Muscle layer of colon (tissue), 2 donors: Measurements from ENCODE around the gene DYDC2.
A peak's percentile ranks its signal among the peaks of the same experiment; 100 is the strongest.

Experiments
- H3K27ac ChIP-seq: one replicate; pipeline ENCODE4 v1.7.0; 2013; ENCODE audit warnings: low read depth, mild to moderate bottlenecking, low read length, moderate library complexity
- H3K27me3 ChIP-seq, 2 donors: one replicate each; pipeline ENCODE4 v1.7.0; 2013; ENCODE audit warnings: low read length in 2 of 2, mild to moderate bottlenecking in 2 of 2; ENCODE audit not compliant: insufficient read depth in 2 of 2, control insufficient read depth in 1 of 2
- H3K36me3 ChIP-seq: one replicate; pipeline ENCODE4 v1.7.0; 2013; ENCODE audit warnings: mild to moderate bottlenecking, low read length; ENCODE audit not compliant: insufficient read depth
- H3K4me1 ChIP-seq: one replicate; pipeline ENCODE4 v1.7.0; 2013; ENCODE audit warnings: mild to moderate bottlenecking, low read length; ENCODE audit not compliant: insufficient read depth
- H3K4me3 ChIP-seq, 2 donors: one replicate each; pipeline ENCODE4 v1.7.0; 2013; ENCODE audit warnings: low read length in 2 of 2, low read depth in 1 of 2, mild to moderate bottlenecking in 1 of 2, moderate library complexity in 1 of 2
- H3K9ac ChIP-seq: one replicate; pipeline ENCODE4 v1.7.0; 2013; ENCODE audit warnings: low read length
- H3K9me3 ChIP-seq: one replicate; pipeline ENCODE4 v1.7.0; 2013; ENCODE audit warnings: mild to moderate bottlenecking, low read length
- donor health status: abdominal sarcoma.
- donor health status: Adenocarcinoma of cecum.

DYDC2 gene

GRCh38 chr10:80356563-80356988 lies at the start of gene DYDC2, which contains the start of gene DYDC1:
Gene DYDC2 (plus strand): TSS chr10:80356781. CDS start chr10:80362444, 5,663 bp downstream.
Gene DYDC1 (minus strand): TSS chr10:80356755. CDS start chr10:80352601, 4,154 bp downstream.
- Histone ChIP-seq H3K4me3 (peak within 1 kb of the TSS; percentile 39 to 43), H3K9ac (no peak within 1 kb of the TSS)

GRCh38 chr10:80313523-80313922 lies 43.1 kb upstream of the DYDC2 start:
- Histone ChIP-seq H3K9me3 (no peaks in the 10 kb centered on the region), H3K4me3 (no peak overlapping the region), H3K9ac (no peak overlapping the region), H3K4me1 (no peaks in the 10 kb centered on the region), H3K27me3 (no peaks in the 10 kb centered on the region), H3K27ac (no peak overlapping the region), H3K36me3 (no peaks in the 10 kb centered on the region)

More at GRCh38 chr10:80356563-80356988, at the start of gene DYDC2, which contains the start of gene DYDC1:
- Histone ChIP-seq H3K9me3 (no peaks in the 10 kb centered on the region), H3K4me1 (no peaks in the 10 kb centered on the region), H3K27me3 (peaks cover 6 to 28% of the 10 kb centered on the region in 2 donors), H3K36me3 (no peaks in the 10 kb centered on the region), H3K27ac (no peak within 1 kb of the TSS)

GRCh38 chr10:80315391-80315790 lies 41.2 kb upstream of the DYDC2 start:
- Histone ChIP-seq H3K36me3 (no peaks in the 10 kb centered on the region), H3K27ac (no peak overlapping the region), H3K27me3 (no peaks in the 10 kb centered on the region), H3K4me3 (no peak overlapping the region), H3K9ac (no peak overlapping the region), H3K4me1 (no peaks in the 10 kb centered on the region), H3K9me3 (no peaks in the 10 kb centered on the region)

- Histone ChIP-seq H3K27me3 (no peaks in the 10 kb centered on the region), H3K36me3 (no peaks in the 10 kb centered on the region), H3K4me3 (no peak overlapping the region), H3K27ac (no peak overlapping the region), H3K4me1 (no peaks in the 10 kb centered on the region), H3K9me3 (no peaks in the 10 kb centered on the region), H3K9ac (no peak overlapping the region)
These were observed 37.8 kb upstream of the DYDC2 start for GRCh38 chr10:80318742-80319141.

- Histone ChIP-seq H3K27me3 (no peaks in the 10 kb centered on the region), H3K9ac (no peak overlapping the region), H3K4me3 (no peak overlapping the region), H3K9me3 (no peaks in the 10 kb centered on the region), H3K27ac (no peak overlapping the region), H3K36me3 (no peaks in the 10 kb centered on the region), H3K4me1 (no peaks in the 10 kb centered on the region)
These were observed 37.3 kb upstream of the DYDC2 start for GRCh38 chr10:80319318-80319717.

- no peaks in the 10 kb centered on the region for H3K4me1 ChIP-seq
- H3K36me3 ChIP-seq, result no peaks in the 10 kb centered on the region
- no peak overlapping the region for H3K4me3 ChIP-seq
- H3K27ac ChIP-seq, result no peak overlapping the region
- H3K9ac ChIP-seq, result no peak overlapping the region
- H3K9me3 ChIP-seq, result no peaks in the 10 kb centered on the region
- H3K27me3 ChIP-seq, result no peaks in the 10 kb centered on the region
These were observed 36.8 kb upstream of the DYDC2 start for GRCh38 chr10:80319725-80320290.

- no peaks in the 10 kb centered on the region for H3K4me1 ChIP-seq
These were observed 36.2 kb upstream of the DYDC2 start for GRCh38 chr10:80320377-80320776.

GRCh38 chr10:80321183-80321582 lies 35.4 kb upstream of the DYDC2 start:
- Histone ChIP-seq H3K9ac (no peak overlapping the region), H3K4me3 (no peak overlapping the region), H3K4me1 (no peaks in the 10 kb centered on the region), H3K27ac (no peak overlapping the region), H3K36me3 (no peaks in the 10 kb centered on the region), H3K9me3 (no peaks in the 10 kb centered on the region), H3K27me3 (no peaks in the 10 kb centered on the region)

More at GRCh38 chr10:80320377-80320776, 36.2 kb upstream of the DYDC2 start:
- H3K36me3 ChIP-seq, result no peaks in the 10 kb centered on the region
- no peak overlapping the region for H3K9ac ChIP-seq
- H3K27me3 ChIP-seq, result no peaks in the 10 kb centered on the region
- H3K9me3 ChIP-seq, result no peaks in the 10 kb centered on the region
- H3K4me3 ChIP-seq, result no peak overlapping the region
- no peak overlapping the region for H3K27ac ChIP-seq

GRCh38 chr10:80322158-80322557 lies 34.4 kb upstream of the DYDC2 start:
- no peak overlapping the region for H3K4me3 ChIP-seq
- no peaks in the 10 kb centered on the region for H3K36me3 ChIP-seq

GRCh38 chr10:80322711-80323110 lies 33.9 kb upstream of the DYDC2 start:
- H3K36me3 ChIP-seq, result no peaks in the 10 kb centered on the region
- no peaks in the 10 kb centered on the region for H3K27me3 ChIP-seq
- no peak overlapping the region for H3K9ac ChIP-seq
- H3K4me3 ChIP-seq, result no peak overlapping the region
- no peak overlapping the region for H3K27ac ChIP-seq
- no peaks in the 10 kb centered on the region for H3K9me3 ChIP-seq
- no peaks in the 10 kb centered on the region for H3K4me1 ChIP-seq

More at GRCh38 chr10:80322158-80322557, 34.4 kb upstream of the DYDC2 start:
- Histone ChIP-seq H3K4me1 (no peaks in the 10 kb centered on the region), H3K9ac (no peak overlapping the region), H3K27ac (no peak overlapping the region), H3K9me3 (no peaks in the 10 kb centered on the region), H3K27me3 (no peaks in the 10 kb centered on the region)

GRCh38 chr10:80323311-80323710 lies 33.3 kb upstream of the DYDC2 start:
- Histone ChIP-seq H3K27ac (no peak overlapping the region), H3K4me1 (no peaks in the 10 kb centered on the region)

GRCh38 chr10:80324086-80324485 lies 32.5 kb upstream of the DYDC2 start:
- Histone ChIP-seq H3K27me3 (no peaks in the 10 kb centered on the region), H3K9me3 (no peaks in the 10 kb centered on the region), H3K9ac (no peak overlapping the region), H3K27ac (no peak overlapping the region), H3K4me3 (no peak overlapping the region), H3K36me3 (no peaks in the 10 kb centered on the region), H3K4me1 (no peaks in the 10 kb centered on the region)

More at GRCh38 chr10:80323311-80323710, 33.3 kb upstream of the DYDC2 start:
- no peaks in the 10 kb centered on the region for H3K9me3 ChIP-seq
- H3K36me3 ChIP-seq, result no peaks in the 10 kb centered on the region
- H3K27me3 ChIP-seq, result no peaks in the 10 kb centered on the region
- no peak overlapping the region for H3K9ac ChIP-seq
- H3K4me3 ChIP-seq, result no peak overlapping the region
